Natural killer cell (primary cell): ENCODE data around the gene NAA16. TPM values are rescaled to one million over a fixed set of nuclear protein-coding genes. Genes with fewer than 3 reads are reported as not detected.
"Not testable (repeated sequence)": the region's sequence is repeated elsewhere in the genome, so short reads cannot be mapped to it uniquely, and the experiment has no call there.

Source experiments
- ATAC-seq, 3 donors: fragments of 150-1000 bp in 2 of 3; fragments of 200-7000 bp in 1 of 3; cut with Tn5 transposase; 1 replicate in 1 of 3; 2 replicates in 2 of 3; pipeline ENCODE4 v1.10.0; 2021; ENCODE audit warnings: mild to moderate bottlenecking in 2 of 3, moderate library complexity in 2 of 3
- DNase-seq, 2 donors: peaks; one replicate each; pipeline versions ENCODE4 v3.0.0 to v3.0.0-alpha.2; 2013 to 2021; ENCODE audit warnings: mixed read lengths in 1 of 2
- H3K27ac ChIP-seq: one replicate; pipeline ENCODE4 v1.5.1; 2013; ENCODE audit warnings: mild to moderate bottlenecking, low read length
- H3K27me3 ChIP-seq: one replicate; pipeline ENCODE4 v1.6.1; 2013; ENCODE audit warnings: low read length; ENCODE audit not compliant: control insufficient read depth, insufficient read depth
- H3K36me3 ChIP-seq: one replicate; pipeline ENCODE4 v1.6.1; 2013; ENCODE audit warnings: low read length; ENCODE audit not compliant: control insufficient read depth, insufficient read depth
- H3K4me1 ChIP-seq: one replicate; pipeline ENCODE4 v1.6.1; 2013; ENCODE audit warnings: low read length; ENCODE audit not compliant: control insufficient read depth, insufficient read depth
- H3K4me3 ChIP-seq: one replicate; pipeline ENCODE4 v1.5.1; 2013; ENCODE audit warnings: low read length
- H3K9me3 ChIP-seq: one replicate; pipeline ENCODE4 v1.6.1; 2013; ENCODE audit warnings: low read length; ENCODE audit not compliant: control insufficient read depth, insufficient read depth
- H3K27ac Mint-ChIP-seq, 2 donors: one replicate each; pipeline ENCODE4 v1.8.0; 2022; ENCODE audit warnings: mild to moderate bottlenecking in 2 of 2, mixed read lengths in 2 of 2, moderate library complexity in 1 of 2
- H3K27me3 Mint-ChIP-seq, 2 donors: one replicate each; pipeline ENCODE4 v1.8.0; 2022; ENCODE audit warnings: low read depth in 2 of 2, mixed read lengths in 2 of 2
- H3K36me3 Mint-ChIP-seq: one replicate; pipeline ENCODE4 v1.8.0; 2022; ENCODE audit warnings: mixed read lengths
- H3K4me1 Mint-ChIP-seq, 2 donors: one replicate each; pipeline ENCODE4 v1.8.0; 2022; ENCODE audit warnings: mixed read lengths in 2 of 2
- H3K4me3 Mint-ChIP-seq: one replicate; pipeline ENCODE4 v1.8.0; 2022; ENCODE audit warnings: mild to moderate bottlenecking, moderate library complexity, mixed read lengths
- H3K9me3 Mint-ChIP-seq, 2 donors: one replicate each; pipeline ENCODE4 v1.8.0; 2022; ENCODE audit warnings: mixed read lengths in 2 of 2
- WGBS: methylation state at CpG from one replicate; pipeline ENCODE4 v1.1.7; 2013; ENCODE audit warnings: missing lambda C conversion rate; ENCODE audit not compliant: insufficient coverage; 5-methylcytosine and 5-hydroxymethylcytosine counted together
- intact Hi-C: fragments of 100-400 bp; cut with micrococcal nuclease; formaldehyde crosslinking; loops from one replicate; pipeline ENCODE4 v1.14.2; 2022
- total RNA-seq, 4 donors: library from RNA; stranded (reverse); fragments of 120-200 nt in 1 of 4; gene quantifications; one replicate each; pipeline versions ENCODE4 v1.2.3 to v1.2.4, GENCODE V29; 2013 to 2022
- TF ChIP-seq, protein P1 (sequence below): fragments of 200-600 bp; IDR thresholded peaks from one replicate; pipeline ENCODE4 v1.8.0; 2022; ENCODE audit warnings: antibody characterized with exemption

NAA16 gene
- total RNA-seq, 3 donors from 2014 or later (not counting 1 experiment from before 2014, with no cell fraction given) = 49.4 to 55.3 (median 53.1) TPM

GRCh38 chr13:41424675-41425074 is 113.6 kb downstream of the NAA16 start:
- H3K36me3 Mint-ChIP-seq, H3K27me3 ChIP-seq, H3K4me3 ChIP-seq, H3K9me3 ChIP-seq, intact Hi-C loops, H3K27ac ChIP-seq, H3K36me3 ChIP-seq, H3K9me3 Mint-ChIP-seq, ATAC-seq, H3K4me1 Mint-ChIP-seq, H3K27ac Mint-ChIP-seq, H3K4me3 Mint-ChIP-seq, DNase-seq: not testable (repeated sequence)
- H3K27me3 Mint-ChIP-seq = peaks cover 13 to 14% of the 10 kb centered on the region in 2 donors
- no CpG with 5 or more reads among the region's 6 CpGs for WGBS
- H3K4me1 ChIP-seq = peaks cover 10% of the 10 kb centered on the region

GRCh38 chr13:41426047-41426446 is 115.0 kb downstream of the NAA16 start:
- Mint-ChIP-seq H3K4me1 (peaks cover 6 to 7% of the 10 kb centered on the region in 2 donors), H3K27me3 (peaks cover 13 to 14% of the 10 kb centered on the region in 2 donors), H3K9me3 (no peaks in the 10 kb centered on the region), H3K27ac (no peak overlapping the region), H3K4me3 (no peak overlapping the region), H3K36me3 (no peaks in the 10 kb centered on the region)
- intact Hi-C loops = no loop called here
- Histone ChIP-seq H3K27me3 (no peaks in the 10 kb centered on the region), H3K4me1 (peaks cover 10% of the 10 kb centered on the region), H3K36me3 (no peaks in the 10 kb centered on the region), H3K27ac (no peak overlapping the region), H3K4me3 (no peak overlapping the region), H3K9me3 (no peaks in the 10 kb centered on the region)
- DNase-seq (no peak), ATAC-seq (no peak)
- 72% methylated on average over 21 of the region's 22 CpGs for WGBS
- TF ChIP-seq, protein P1, sequence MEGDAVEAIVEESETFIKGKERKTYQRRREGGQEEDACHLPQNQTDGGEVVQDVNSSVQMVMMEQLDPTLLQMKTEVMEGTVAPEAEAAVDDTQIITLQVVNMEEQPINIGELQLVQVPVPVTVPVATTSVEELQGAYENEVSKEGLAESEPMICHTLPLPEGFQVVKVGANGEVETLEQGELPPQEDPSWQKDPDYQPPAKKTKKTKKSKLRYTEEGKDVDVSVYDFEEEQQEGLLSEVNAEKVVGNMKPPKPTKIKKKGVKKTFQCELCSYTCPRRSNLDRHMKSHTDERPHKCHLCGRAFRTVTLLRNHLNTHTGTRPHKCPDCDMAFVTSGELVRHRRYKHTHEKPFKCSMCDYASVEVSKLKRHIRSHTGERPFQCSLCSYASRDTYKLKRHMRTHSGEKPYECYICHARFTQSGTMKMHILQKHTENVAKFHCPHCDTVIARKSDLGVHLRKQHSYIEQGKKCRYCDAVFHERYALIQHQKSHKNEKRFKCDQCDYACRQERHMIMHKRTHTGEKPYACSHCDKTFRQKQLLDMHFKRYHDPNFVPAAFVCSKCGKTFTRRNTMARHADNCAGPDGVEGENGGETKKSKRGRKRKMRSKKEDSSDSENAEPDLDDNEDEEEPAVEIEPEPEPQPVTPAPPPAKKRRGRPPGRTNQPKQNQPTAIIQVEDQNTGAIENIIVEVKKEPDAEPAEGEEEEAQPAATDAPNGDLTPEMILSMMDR = no peak

Other genes starting within 250 kb of the NAA16 start
- 1 to 10 TPM; 4.2 to 6.8 (median 5.1) TPM for gene WBP4, start 249.8 kb upstream of the NAA16 start, total RNA-seq
- 1 to 10 TPM; 1.7 to 3.2 (median 3.1) TPM for gene KBTBD6, start 178.5 kb upstream of the NAA16 start, total RNA-seq
- gene KBTBD7, start 116.7 kb upstream of the NAA16 start, total RNA-seq = 1 to 10 TPM; 2.1 to 4.1 (median 3.8) TPM
- 10 to 100 TPM; 20.3 to 24.1 (median 24.0) TPM for gene MTRF1, start 47.7 kb upstream of the NAA16 start, total RNA-seq
- 100 to 1,000 TPM in 1 of 3 donors, 10 to 100 TPM in 2; 61.7 to 306 (median 85.4) TPM for gene RGCC, start 146.3 kb downstream of the NAA16 start, total RNA-seq